ENCODE measurements around the gene FAF2.
"Not testable (repeated sequence)": the region's sequence is repeated elsewhere in the genome, so short reads cannot be mapped to it uniquely, and the experiment has no call there.

The FAF2 gene

GRCh38 chr5:176545737-176546509 is 97.7 kb downstream of the FAF2 start:
- Histone ChIP-seq H3K27me3 (ENCODE audit: control insufficient read depth, insufficient read depth, low read length) (no peaks in the 10 kb centered on the region), H3K4me1 (ENCODE audit: control insufficient read depth, insufficient read depth, low read length) (peaks cover 70% of the 10 kb centered on the region), H3K4me3 (ENCODE audit: low read length) (no peak overlapping the region), H3K36me3 (ENCODE audit: control insufficient read depth, insufficient read depth, low read length) (no peaks in the 10 kb centered on the region), H3K9me3 (ENCODE audit: control insufficient read depth, low read length) (no peaks in the 10 kb centered on the region), H3K9ac (ENCODE audit: low read length) (peak overlapping the region; percentile 96)

- peaks cover 5% of the 10 kb centered on the region for H3K27me3 ChIP-seq (ENCODE audit: control insufficient read depth, insufficient read depth, low read length)
- H3K9me3 ChIP-seq (ENCODE audit: control insufficient read depth, low read length): no peaks in the 10 kb centered on the region
- H3K4me3 ChIP-seq (ENCODE audit: low read length): no peak overlapping the region
- peak overlapping the region; percentile 68 for H3K9ac ChIP-seq (ENCODE audit: low read length)
- H3K36me3 ChIP-seq (ENCODE audit: control insufficient read depth, insufficient read depth, low read length): no peaks in the 10 kb centered on the region
- peaks cover 60% of the 10 kb centered on the region for H3K4me1 ChIP-seq (ENCODE audit: control insufficient read depth, insufficient read depth, low read length)
Measured at GRCh38 chr5:176547802-176548201, 99.6 kb downstream of the FAF2 start.

GRCh38 chr5:176548967-176549444 is 100.8 kb downstream of the FAF2 start, which contains the start of gene CDHR2:
CDHR2 (plus strand) TSS chr5:176549342; CDS start chr5:176565353, 16,011 bp downstream.
- peak within 1 kb of the TSS; percentile 74 for H3K4me3 ChIP-seq (ENCODE audit: low read length)

GRCh38 chr5:176549871-176550270 is 101.7 kb downstream of the FAF2 start:
- peaks cover 5% of the 10 kb centered on the region for H3K27me3 ChIP-seq (ENCODE audit: control insufficient read depth, insufficient read depth, low read length)
- H3K4me1 ChIP-seq (ENCODE audit: control insufficient read depth, insufficient read depth, low read length): peaks cover 74% of the 10 kb centered on the region
- H3K4me3 ChIP-seq (ENCODE audit: low read length): peak overlapping the region; percentile 74

More at GRCh38 chr5:176548967-176549444, 100.8 kb downstream of the FAF2 start, which contains the start of gene CDHR2:
- Histone ChIP-seq H3K9ac (ENCODE audit: low read length) (peak within 1 kb of the TSS; percentile 87), H3K27me3 (ENCODE audit: control insufficient read depth, insufficient read depth, low read length) (peaks cover 5% of the 10 kb centered on the region), H3K36me3 (ENCODE audit: control insufficient read depth, insufficient read depth, low read length) (no peaks in the 10 kb centered on the region), H3K4me1 (ENCODE audit: control insufficient read depth, insufficient read depth, low read length) (peaks cover 71% of the 10 kb centered on the region), H3K9me3 (ENCODE audit: control insufficient read depth, low read length) (no peaks in the 10 kb centered on the region)

GRCh38 chr5:176550275-176550831 is 102.2 kb downstream of the FAF2 start:
- Histone ChIP-seq H3K36me3 (ENCODE audit: control insufficient read depth, insufficient read depth, low read length) (no peaks in the 10 kb centered on the region), H3K4me1 (ENCODE audit: control insufficient read depth, insufficient read depth, low read length) (peaks cover 69% of the 10 kb centered on the region), H3K27me3 (ENCODE audit: control insufficient read depth, insufficient read depth, low read length) (peaks cover 5% of the 10 kb centered on the region), H3K4me3 (ENCODE audit: low read length) (no peak overlapping the region), H3K9ac (ENCODE audit: low read length) (peak overlapping the region; percentile 87), H3K9me3 (ENCODE audit: control insufficient read depth, low read length) (no peaks in the 10 kb centered on the region)

More at GRCh38 chr5:176549871-176550270, 101.7 kb downstream of the FAF2 start:
- Histone ChIP-seq H3K9me3 (ENCODE audit: control insufficient read depth, low read length) (no peaks in the 10 kb centered on the region), H3K9ac (ENCODE audit: low read length) (peak overlapping the region; percentile 87), H3K36me3 (ENCODE audit: control insufficient read depth, insufficient read depth, low read length) (no peaks in the 10 kb centered on the region)

- H3K36me3 ChIP-seq (ENCODE audit: control insufficient read depth, insufficient read depth, low read length); H3K9ac ChIP-seq (ENCODE audit: low read length); H3K27me3 ChIP-seq (ENCODE audit: control insufficient read depth, insufficient read depth, low read length); H3K4me3 ChIP-seq (ENCODE audit: low read length); H3K9me3 ChIP-seq (ENCODE audit: control insufficient read depth, low read length): not testable (repeated sequence)
- H3K4me1 ChIP-seq (ENCODE audit: control insufficient read depth, insufficient read depth, low read length): peaks cover 64% of the 10 kb centered on the region
Measured at GRCh38 chr5:176550937-176551336, 102.8 kb downstream of the FAF2 start.

- H3K4me3 ChIP-seq (ENCODE audit: low read length): no peak overlapping the region
- H3K36me3 ChIP-seq (ENCODE audit: control insufficient read depth, insufficient read depth, low read length): no peaks in the 10 kb centered on the region
- no peaks in the 10 kb centered on the region for H3K9me3 ChIP-seq (ENCODE audit: control insufficient read depth, low read length)
- peaks cover 50% of the 10 kb centered on the region for H3K4me1 ChIP-seq (ENCODE audit: control insufficient read depth, insufficient read depth, low read length)
- peaks cover 5% of the 10 kb centered on the region for H3K27me3 ChIP-seq (ENCODE audit: control insufficient read depth, insufficient read depth, low read length)
- H3K9ac ChIP-seq (ENCODE audit: low read length): peak overlapping the region; percentile 28
Measured at GRCh38 chr5:176552332-176552869, 104.2 kb downstream of the FAF2 start.

GRCh38 chr5:176553260-176554085 is 105.3 kb downstream of the FAF2 start:
- Histone ChIP-seq H3K9ac (ENCODE audit: low read length) (peak overlapping the region; percentile 14), H3K9me3 (ENCODE audit: control insufficient read depth, low read length) (no peaks in the 10 kb centered on the region)

GRCh38 chr5:176557846-176558245 is 109.7 kb downstream of the FAF2 start:
- Histone ChIP-seq H3K9me3 (ENCODE audit: control insufficient read depth, low read length) (no peaks in the 10 kb centered on the region), H3K36me3 (ENCODE audit: control insufficient read depth, insufficient read depth, low read length) (no peaks in the 10 kb centered on the region), H3K27me3 (ENCODE audit: control insufficient read depth, insufficient read depth, low read length) (no peaks in the 10 kb centered on the region), H3K4me3 (ENCODE audit: low read length) (no peak overlapping the region), H3K4me1 (ENCODE audit: control insufficient read depth, insufficient read depth, low read length) (peaks cover 27% of the 10 kb centered on the region), H3K9ac (ENCODE audit: low read length) (no peak overlapping the region)

More at GRCh38 chr5:176553260-176554085, 105.3 kb downstream of the FAF2 start:
- Histone ChIP-seq H3K4me3 (ENCODE audit: low read length) (no peak overlapping the region), H3K4me1 (ENCODE audit: control insufficient read depth, insufficient read depth, low read length) (peaks cover 39% of the 10 kb centered on the region), H3K27me3 (ENCODE audit: control insufficient read depth, insufficient read depth, low read length) (peaks cover 5% of the 10 kb centered on the region), H3K36me3 (ENCODE audit: control insufficient read depth, insufficient read depth, low read length) (no peaks in the 10 kb centered on the region)

Measured in mucosa of stomach (tissue), 1 donor.